ENCODE measurements around the gene SLC38A3.
"Not testable (repeated sequence)": the region's sequence is repeated elsewhere in the genome, so short reads cannot be mapped to it uniquely, and the experiment has no call there.

SLC38A3 gene

DNA sequence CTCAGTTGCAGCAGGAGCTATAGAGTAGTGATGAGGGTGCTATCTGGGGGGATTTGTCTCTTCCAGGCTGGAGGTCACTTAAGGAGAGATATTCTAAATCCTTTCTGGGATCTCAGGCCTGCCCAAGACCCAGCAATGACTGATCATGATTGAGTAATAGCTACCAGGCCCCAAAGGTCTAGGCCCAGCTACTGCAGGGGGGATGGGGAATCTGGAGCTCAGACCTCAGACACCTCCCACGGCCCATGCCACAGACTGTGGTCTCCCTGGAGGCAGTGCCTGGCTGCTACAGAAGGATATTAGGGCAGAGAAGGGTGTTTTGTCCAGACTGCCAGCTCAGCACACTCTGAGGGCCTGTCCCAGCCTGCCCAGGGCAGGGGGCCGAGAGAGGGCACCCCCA lies 6.9 kb downstream of the SLC38A3 start:
- no peak for DNase-seq (ENCODE audit: low spot score)

GRCh38 chr3:50212502-50212901 lies 7.4 kb downstream of the SLC38A3 start:
- DNase-seq (ENCODE audit: low spot score) = no peak

GRCh38 chr3:50212971-50213370 lies 7.9 kb downstream of the SLC38A3 start:
- no peak for DNase-seq (ENCODE audit: low spot score)

DNA sequence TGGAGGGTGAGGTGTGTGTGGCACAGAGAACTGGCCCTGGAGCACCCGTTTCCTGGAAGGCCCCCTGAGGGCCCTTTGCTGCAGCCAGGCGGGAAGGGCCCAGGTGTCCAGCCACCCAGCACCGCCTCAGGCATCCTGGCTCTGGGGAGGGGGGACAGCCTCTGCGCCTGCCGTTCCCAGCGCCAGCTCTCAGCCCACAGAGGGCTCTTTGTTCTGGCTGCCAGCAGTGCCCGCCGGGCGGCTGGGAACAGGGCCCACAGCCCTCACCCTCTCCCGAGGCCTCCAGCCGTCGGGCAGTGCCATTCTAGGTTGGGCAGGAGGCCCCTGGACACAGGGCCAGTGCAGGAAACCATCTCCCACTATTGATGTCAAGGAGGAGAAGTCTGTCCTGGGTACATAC lies 8.3 kb downstream of the SLC38A3 start:
- DNase-seq (ENCODE audit: low spot score) = no peak

GRCh38 chr3:50214824-50215223 lies 9.8 kb downstream of the SLC38A3 start:
- no peak for DNase-seq (ENCODE audit: low spot score)

GRCh38 chr3:50215529-50215928 lies 10.5 kb downstream of the SLC38A3 start:
- no peak for DNase-seq (ENCODE audit: low spot score)

DNA sequence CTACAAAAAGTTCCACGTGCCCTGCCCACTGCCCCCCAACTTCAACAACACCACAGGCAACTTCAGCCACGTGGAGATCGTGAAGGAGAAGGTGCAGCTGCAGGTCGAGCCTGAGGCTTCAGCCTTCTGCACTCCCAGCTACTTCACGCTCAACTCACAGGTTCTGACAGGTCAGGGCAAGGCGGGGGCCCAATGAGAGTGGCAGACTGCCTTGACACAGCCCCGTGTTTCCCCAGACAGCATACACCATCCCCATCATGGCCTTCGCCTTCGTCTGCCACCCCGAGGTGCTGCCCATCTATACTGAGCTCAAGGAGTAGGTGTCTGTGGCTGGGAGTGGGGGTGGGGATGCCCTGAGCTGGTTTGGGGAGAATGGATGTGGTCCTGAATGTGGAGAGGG lies 12.6 kb downstream of the SLC38A3 start:
- DNase-seq (ENCODE audit: low spot score) = no peak

DNA sequence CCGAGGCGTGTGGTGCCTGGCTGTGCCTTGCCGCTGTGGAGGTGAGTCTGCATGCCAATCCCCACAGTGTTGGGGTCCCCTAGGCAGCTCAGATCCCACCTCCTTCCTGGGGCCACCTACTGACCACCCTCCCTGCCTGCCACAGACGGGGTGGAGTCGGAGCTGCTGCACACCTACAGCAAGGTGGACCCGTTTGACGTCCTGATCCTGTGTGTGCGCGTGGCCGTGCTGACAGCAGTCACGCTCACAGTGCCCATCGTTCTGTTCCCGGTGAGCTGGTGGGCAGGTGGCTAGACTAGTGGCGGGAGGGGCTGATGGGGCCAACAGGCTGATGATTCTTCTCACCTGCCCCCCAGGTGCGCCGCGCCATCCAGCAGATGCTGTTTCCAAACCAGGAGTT lies 13.4 kb downstream of the SLC38A3 start:
- no peak for DNase-seq (ENCODE audit: low spot score)

DNA sequence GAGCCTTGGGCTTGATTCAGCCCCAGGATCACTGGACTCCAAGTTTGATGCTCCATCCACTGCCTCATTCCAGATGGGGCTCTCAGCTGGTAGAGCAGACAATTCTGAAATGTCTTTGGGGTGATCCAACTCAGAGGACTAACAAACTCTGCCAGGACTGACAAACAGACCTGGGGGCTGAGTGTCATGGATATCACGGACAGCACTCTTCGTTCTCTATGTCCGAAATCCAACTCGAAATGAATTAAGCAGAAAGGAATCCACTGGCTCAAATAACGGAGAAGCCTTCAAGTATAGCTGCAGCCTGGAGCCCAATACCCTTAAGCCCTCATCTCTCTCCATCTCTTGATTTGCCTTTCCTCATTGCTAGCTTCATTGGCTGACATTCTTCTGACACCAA lies 14.2 kb downstream of the SLC38A3 start:
- DNase-seq (ENCODE audit: low spot score) = no peak

DNA sequence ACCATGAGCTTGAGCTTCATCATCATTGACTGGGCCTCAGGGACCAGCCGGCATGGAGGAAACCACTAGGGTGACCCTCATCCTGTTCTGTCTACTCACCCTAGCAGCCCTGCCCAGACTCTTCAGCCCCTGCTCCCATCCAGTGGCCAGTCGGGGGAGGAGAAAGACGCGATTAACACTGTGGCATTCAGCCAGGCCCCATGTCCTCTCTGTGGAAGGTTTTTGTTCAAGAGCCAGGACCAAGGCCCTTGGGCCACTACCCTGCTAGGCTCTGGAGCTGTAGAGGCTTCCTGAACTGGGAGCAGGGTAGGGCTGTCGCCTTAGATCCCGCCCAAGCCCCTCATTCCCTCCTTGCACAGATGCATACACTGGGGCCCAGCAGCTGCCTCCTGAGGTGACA lies 15.0 kb downstream of the SLC38A3 start:
- no peak for DNase-seq (ENCODE audit: low spot score)

DNA sequence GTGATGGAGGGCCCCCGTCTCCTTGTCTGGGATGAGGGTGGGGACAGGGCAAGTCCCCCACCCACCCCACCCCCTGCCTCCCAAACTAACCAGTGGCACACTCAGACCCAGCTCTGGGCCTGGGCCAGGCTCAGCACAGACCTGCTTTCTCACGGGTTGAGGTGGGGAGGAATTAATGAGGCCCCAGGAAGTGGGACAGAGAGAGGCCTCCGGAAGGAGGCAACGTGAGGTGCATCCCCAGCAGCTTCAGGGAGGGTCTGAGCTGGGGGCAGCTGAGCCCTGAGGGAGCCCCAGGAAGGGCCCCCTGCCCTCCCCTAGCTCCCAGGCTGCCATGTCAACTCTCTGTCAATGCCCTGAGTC lies 16.0 kb downstream of the SLC38A3 start:
- no peak for DNase-seq (ENCODE audit: low spot score)

DNA sequence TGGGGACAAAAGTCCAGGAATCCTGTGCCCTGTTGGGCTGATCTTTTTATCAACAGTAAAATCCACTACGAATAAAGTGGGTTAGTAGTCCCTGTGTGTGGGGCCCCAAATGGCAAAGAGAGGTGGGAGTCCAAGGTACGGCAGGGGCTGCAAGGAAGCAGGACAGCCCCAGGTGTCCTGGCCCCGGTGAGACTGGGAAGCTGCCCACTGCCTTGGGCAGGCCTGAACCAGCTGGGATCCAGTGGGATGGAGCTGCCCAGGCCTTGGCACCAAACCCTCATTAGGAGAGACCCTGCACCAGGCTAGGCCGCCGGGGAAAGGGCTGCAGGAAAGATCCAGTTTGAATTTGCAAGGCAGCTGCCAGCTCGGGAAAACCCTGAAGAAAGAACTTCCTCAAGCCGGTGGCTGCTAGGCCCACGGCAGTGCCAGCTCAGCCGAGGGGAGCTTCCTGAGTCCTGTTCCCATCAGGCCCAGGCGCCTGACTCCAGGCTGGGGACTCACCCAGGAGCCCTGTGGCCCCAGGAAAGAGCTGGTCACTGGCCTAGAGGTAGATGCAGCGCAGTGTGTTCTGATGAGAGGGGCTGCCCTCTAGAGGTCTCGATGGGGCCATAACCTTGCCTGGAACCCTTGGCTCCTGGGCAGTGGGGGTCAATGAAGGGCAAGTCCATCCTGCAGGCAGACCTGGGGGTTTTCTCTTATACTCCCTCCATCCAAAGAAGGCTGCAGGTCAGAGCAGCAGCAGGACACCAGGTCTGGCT lies 16.5 kb downstream of the SLC38A3 start:
- DNase-seq (ENCODE audit: low spot score) = no peak

DNA sequence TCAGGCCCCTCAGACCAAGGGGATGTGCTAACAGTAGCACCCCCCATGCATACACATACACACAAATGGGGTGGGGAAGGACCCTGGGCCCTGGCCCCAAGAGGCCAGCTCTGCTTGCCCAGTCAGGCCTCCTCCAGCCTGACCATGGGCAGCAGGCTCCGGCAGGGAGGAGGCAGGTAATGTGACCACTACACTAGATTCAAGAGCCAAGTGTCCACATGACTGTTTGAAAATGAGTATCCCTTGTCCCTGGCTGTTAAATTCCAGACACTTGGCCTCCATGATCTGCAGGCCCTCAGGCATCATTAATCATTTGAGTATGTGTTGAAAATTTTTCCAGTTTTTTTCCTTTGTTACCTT lies 17.1 kb downstream of the SLC38A3 start:
- no peak for DNase-seq (ENCODE audit: low spot score)

DNA sequence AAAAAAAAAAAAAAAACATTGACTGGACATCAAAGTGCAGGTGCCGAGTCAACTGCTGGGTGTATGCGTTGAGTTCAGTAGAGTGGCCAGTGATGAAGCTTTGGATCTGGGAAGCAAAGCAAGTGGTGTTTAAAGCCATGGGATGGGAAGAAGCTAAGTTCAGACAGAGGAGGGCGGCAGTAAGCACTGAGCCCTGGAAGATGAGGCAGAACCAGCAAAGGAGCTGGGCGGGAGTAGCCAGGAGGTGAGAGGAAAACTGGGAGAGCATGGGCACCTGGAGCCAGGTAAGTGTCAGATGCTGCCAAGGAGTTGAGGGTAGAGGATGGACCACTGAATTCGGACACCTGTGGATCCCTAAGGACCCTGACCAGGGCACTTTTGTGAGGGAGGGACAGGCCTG lies 19.6 kb downstream of the SLC38A3 start:
- DNase-seq (ENCODE audit: low spot score) = no peak

DNA sequence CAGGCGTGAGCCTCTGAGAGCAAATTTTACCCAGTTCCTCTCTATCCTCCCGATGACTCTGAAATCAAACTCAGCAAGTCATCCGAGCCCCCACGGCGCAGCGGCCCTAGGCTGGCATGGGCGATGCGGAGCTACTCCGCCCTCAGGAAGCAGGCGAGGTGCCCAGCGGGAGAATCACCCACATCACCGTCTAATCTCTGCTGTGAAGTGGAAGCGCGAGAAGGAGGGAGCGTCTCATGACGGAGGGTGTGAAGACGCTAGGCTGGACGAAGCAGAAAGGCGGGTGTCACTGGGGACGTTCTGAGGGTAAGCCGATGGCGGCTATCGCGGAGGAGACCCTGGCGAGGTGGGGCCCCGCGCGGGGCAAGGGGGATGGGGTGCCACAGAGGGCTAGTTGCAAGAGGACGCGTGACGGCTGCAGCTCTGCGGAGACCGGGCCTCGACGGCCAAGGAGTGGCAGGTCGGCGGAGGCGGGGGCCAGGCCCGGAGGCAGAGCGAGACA lies 21.9 kb downstream of the SLC38A3 start:
- peak; percentile 24 for DNase-seq (ENCODE audit: low spot score)

DNA sequence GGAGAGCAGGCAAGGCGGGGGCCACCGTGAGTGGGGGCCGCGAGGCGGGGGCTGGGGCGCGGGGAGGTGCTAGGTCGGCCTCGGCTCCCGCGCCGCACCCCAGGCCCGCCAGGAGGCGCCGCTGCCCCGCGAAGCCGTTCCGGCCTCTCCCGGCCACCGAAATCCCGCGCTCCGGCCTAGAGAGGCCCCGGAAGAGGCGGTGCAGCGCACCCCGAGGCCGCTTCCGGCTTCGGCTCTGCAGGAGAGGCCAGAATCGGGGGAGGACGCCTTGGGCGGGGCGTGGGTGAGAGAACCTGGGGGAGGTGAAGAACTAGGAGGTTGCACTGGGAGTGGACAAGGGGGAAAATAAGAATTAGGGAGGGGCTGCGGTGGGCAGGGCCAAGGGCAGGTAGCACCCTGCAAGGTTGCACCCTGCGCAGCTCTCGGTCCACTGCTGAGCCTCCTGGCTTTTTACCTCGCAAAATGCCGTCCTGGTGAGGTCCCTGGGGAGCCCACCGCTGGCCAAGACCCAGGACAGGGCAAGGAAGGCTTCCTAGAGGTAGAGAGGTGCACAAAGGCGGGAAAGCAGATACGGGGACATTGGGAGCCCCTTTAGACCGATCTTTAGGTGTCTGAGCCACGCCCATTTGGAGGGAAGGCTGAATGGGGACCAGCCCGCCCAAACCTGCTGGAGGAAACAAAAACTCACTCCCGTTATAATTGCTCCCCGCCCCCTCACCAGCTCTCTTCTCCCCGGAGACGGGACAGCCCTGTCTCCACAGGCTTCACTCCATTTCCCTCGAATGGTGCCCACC lies 22.5 kb downstream of the SLC38A3 start:
- peak; percentile 80 for DNase-seq (ENCODE audit: low spot score)

GRCh38 chr3:50228184-50228763 lies 23.2 kb downstream of the SLC38A3 start:
- not testable (repeated sequence) for DNase-seq (ENCODE audit: low spot score)

DNA sequence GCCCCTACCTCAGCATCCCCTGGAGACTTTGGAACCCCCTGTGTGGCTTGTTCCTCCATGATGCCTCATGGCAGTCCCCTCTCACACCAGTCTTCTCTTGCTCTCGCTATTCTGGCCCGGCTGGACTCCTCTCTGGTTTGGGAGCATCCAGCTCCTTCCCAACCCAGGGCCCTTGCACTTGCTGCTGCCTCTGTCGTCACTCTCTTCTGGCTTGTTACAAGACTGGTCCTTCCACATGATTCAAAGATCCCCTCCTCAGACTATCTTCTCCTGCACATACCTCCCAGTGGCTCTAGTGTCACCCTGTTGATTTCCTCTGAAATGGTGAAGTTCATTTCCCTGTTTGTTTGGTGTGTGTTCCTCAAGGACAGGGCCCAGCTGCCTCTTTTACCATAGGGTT lies 24.4 kb downstream of the SLC38A3 start:
- DNase-seq (ENCODE audit: low spot score) = no peak

GRCh38 chr3:50230104-50230793 lies 25.2 kb downstream of the SLC38A3 start:
- no peak for DNase-seq (ENCODE audit: low spot score)

DNA sequence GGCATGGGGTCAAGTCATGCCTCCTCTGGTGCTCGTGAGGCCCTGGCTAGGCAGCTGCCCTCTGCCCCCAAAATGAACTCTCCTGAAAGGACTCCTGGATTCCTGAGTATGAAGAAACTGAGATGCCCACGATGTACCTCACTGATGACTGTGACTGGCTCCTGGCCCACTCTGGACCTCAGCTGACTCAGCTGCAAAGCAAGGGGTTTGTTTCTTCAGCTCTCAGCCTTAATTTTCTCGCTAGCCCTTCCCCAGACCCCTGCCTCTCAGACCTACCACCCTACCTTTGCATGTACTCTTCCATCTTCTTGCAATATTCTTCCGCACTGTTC lies 25.7 kb downstream of the SLC38A3 start:
- no peak for DNase-seq (ENCODE audit: low spot score)

GRCh38 chr3:50231581-50231980 lies 26.5 kb downstream of the SLC38A3 start:
- DNase-seq (ENCODE audit: low spot score) = no peak

- peak; percentile 26 for DNase-seq (ENCODE audit: low spot score)
Observed at GRCh38 chr3:50232303-50232702, 27.2 kb downstream of the SLC38A3 start.

GRCh38 chr3:50233176-50233575 lies 28.1 kb downstream of the SLC38A3 start:
- DNase-seq (ENCODE audit: low spot score) = no peak

Measured in hematopoietic multipotent progenitor cell treated with erythropoietin and hydrocortisone succinate and interleukin-3 and kit ligand, for 17 days (in vitro differentiated cells).